PC-9 (cell line): ENCODE results near the gene HLTF. TPM values are rescaled to one million over a fixed set of nuclear protein-coding genes. Genes with fewer than 3 reads are reported as not detected.

Experiments used
- BruUV-seq: library from RNA; stranded (reverse); fragments of 400-500 nt; replicated peaks from 2 replicates; lab custom pipeline; 2021; lab: Mats Ljungman, UMichigan
- CTCF ChIA-PET: fragments of 300-600 bp; sonication (Branson Sonifier 250); formaldehyde crosslinking; loops from one replicate; lab custom pipeline; 2022; ENCODE audit warnings: antibody characterized with exemption; lab: Charles Lee
- POLR2A ChIA-PET: fragments of 300-600 bp; sonication (Branson Sonifier 250); formaldehyde crosslinking; loops from one replicate; lab custom pipeline; 2022; ENCODE audit warnings: antibody characterized with exemption; ENCODE audit not compliant: unreplicated experiment; lab: Charles Lee
- DNase-seq, 2 experiments: peaks; one replicate each; pipeline versions ENCODE4 v3.0.0 to v3.0.0-alpha.2; 2015 to 2022; ENCODE audit warnings: mixed read lengths in 1 of 2
- H2AFZ ChIP-seq: fragments of 200-600 bp; sonication (generic); 2 replicates; pipeline ENCODE4 v1.8.1; 2017; ENCODE audit warnings: antibody characterized with exemption
- H3F3A ChIP-seq: fragments of 200-600 bp; sonication (generic); 2 replicates; pipeline ENCODE4 v1.8.1; 2017; ENCODE audit warnings: antibody characterized with exemption, mild to moderate bottlenecking, low read depth; ENCODE audit not compliant: insufficient read depth
- H3K27ac ChIP-seq: fragments of 200-600 bp; sonication (generic); 2 replicates; pipeline ENCODE4 v1.6.1; 2016; ENCODE audit warnings: mixed run types
- H3K27me3 ChIP-seq: fragments of 200-600 bp; sonication (generic); 2 replicates; pipeline ENCODE4 v1.6.1; 2016; ENCODE audit warnings: low read depth, mixed run types; ENCODE audit not compliant: insufficient read depth
- H3K36me3 ChIP-seq: fragments of 200-600 bp; sonication (generic); 2 replicates; pipeline ENCODE4 v1.6.1; 2016; ENCODE audit warnings: low read depth, mixed run types
- H3K4me1 ChIP-seq: fragments of 200-600 bp; sonication (generic); replicated peaks from 2 replicates; pipeline ENCODE4 v1.6.1; 2016; ENCODE audit warnings: mixed run types; ENCODE audit not compliant: insufficient read depth
- H3K4me2 ChIP-seq: fragments of 200-600 bp; sonication (generic); 2 replicates; pipeline ENCODE4 v1.6.1; 2017; ENCODE audit warnings: mixed run types
- H3K4me3 ChIP-seq: fragments of 200-600 bp; sonication (generic); 2 replicates; pipeline ENCODE4 v1.6.1; 2016; ENCODE audit warnings: mixed run types
- H3K79me2 ChIP-seq: fragments of 200-600 bp; sonication (generic); 2 replicates; pipeline ENCODE4 v1.6.1; 2017; ENCODE audit warnings: low read depth, mixed run types
- H3K9me2 ChIP-seq: fragments of 200-600 bp; sonication (generic); 2 replicates; pipeline ENCODE4 v1.8.1; 2017; ENCODE audit warnings: mild to moderate bottlenecking; ENCODE audit not compliant: insufficient read depth
- H3K9me3 ChIP-seq: fragments of 200-600 bp; sonication (generic); 2 replicates; pipeline ENCODE4 v1.8.1; 2016; ENCODE audit warnings: low read depth; ENCODE audit not compliant: insufficient read depth
- H4K20me1 ChIP-seq: fragments of 200-600 bp; sonication (generic); 2 replicates; pipeline ENCODE4 v1.8.1; 2017; ENCODE audit not compliant: insufficient read depth
- EZH2 ChIP-seq: fragments of 200-600 bp; sonication (generic); IDR thresholded peaks from 2 replicates; pipeline ENCODE4 v1.8.0; 2017; ENCODE audit warnings: antibody characterized with exemption, low read depth
- intact Hi-C: fragments of 100-400 bp; cut with micrococcal nuclease; formaldehyde crosslinking; loops from one replicate; pipeline ENCODE4 v1.10.0; 2022; ENCODE audit not compliant: unreplicated experiment
- total RNA-seq: library from RNA; stranded (reverse); gene quantifications from 2 replicates; pipeline ENCODE4 v1.2.3, GENCODE V29; 2021
- TF ChIP-seq, protein P1 (sequence below): fragments of 200-600 bp; sonication (generic); conservative IDR thresholded peaks from 2 replicates; pipeline ENCODE4 v1.6.1; 2017; ENCODE audit warnings: mixed run types, antibody characterized with exemption, mild to moderate bottlenecking, moderate library complexity

Gene HLTF
- total RNA-seq, 1 experiment from 2014 or later = 38.3 TPM

DNA sequence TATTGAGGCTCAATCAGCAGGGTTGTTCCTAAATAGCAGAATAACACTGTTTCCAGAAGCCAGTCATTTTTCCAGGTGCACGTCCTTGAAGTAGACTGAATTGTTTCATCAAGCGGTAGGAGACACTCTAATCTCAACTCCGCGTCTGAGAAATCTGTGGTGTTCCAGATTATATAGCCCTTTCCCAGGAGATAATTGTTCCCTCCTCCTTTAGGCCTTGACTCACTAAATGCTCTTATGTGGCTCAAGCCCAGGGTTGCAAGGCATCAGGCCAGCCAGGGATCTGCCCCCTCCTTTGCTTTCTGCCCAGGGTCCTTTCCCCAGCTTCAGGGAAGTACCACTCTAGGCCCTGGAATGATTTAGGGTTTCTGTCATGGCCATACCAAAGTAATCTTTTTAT is 5.7 kb upstream of the HLTF start:
- Histone ChIP-seq H3F3A (no peaks in the 10 kb centered on the region), H3K27me3 (no peaks in the 10 kb centered on the region), H2AFZ (no peak overlapping the region), H3K4me2 (no peak overlapping the region), H3K9me3 (no peaks in the 10 kb centered on the region; the same call in 1 of the 2 replicates), H3K79me2 (no peaks in the 10 kb centered on the region), H3K4me1 (no peaks in the 10 kb centered on the region), H3K36me3 (no peaks in the 10 kb centered on the region), H3K9me2 (no peaks in the 10 kb centered on the region), H3K4me3 (no peak overlapping the region), H3K27ac (no peak overlapping the region), H4K20me1 (no peaks in the 10 kb centered on the region)
- no TSS peak for BruUV-seq
- TF ChIP-seq, protein P1, sequence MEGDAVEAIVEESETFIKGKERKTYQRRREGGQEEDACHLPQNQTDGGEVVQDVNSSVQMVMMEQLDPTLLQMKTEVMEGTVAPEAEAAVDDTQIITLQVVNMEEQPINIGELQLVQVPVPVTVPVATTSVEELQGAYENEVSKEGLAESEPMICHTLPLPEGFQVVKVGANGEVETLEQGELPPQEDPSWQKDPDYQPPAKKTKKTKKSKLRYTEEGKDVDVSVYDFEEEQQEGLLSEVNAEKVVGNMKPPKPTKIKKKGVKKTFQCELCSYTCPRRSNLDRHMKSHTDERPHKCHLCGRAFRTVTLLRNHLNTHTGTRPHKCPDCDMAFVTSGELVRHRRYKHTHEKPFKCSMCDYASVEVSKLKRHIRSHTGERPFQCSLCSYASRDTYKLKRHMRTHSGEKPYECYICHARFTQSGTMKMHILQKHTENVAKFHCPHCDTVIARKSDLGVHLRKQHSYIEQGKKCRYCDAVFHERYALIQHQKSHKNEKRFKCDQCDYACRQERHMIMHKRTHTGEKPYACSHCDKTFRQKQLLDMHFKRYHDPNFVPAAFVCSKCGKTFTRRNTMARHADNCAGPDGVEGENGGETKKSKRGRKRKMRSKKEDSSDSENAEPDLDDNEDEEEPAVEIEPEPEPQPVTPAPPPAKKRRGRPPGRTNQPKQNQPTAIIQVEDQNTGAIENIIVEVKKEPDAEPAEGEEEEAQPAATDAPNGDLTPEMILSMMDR = no peak
- TF ChIP-seq EZH2 = no peak
- no peak for DNase-seq
- ChIA-PET CTCF (no interaction called here), POLR2A (no interaction called here)
- intact Hi-C loops = no loop called here

DNA sequence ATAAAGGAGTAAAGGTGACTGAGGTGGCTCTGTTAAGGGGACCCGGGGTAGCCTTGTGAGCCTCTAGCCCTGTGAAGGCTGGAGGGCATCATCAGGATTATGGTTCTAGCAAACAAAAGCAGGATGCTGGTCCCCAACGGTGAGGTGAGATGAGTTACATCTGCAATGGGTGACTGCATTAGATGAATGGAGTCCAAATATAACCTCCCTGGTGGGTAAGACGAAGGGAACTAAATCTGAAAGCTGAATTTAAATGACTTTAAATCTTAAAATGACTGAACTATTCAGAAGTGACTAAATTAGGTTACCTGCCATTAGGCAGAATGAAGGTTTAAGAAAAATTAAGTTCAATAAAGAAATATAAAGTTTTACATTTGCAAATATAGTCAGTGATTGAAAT is 4.6 kb upstream of the HLTF start:
- H3K9me2 ChIP-seq = no peaks in the 10 kb centered on the region
- DNase-seq = no peak
- H3K79me2 ChIP-seq = peaks cover 3% of the 10 kb centered on the region; the same call in 1 of the 2 replicates
- H3K36me3 ChIP-seq = no peaks in the 10 kb centered on the region
- no TSS peak for BruUV-seq
- TF ChIP-seq EZH2 = no peak
- TF ChIP-seq, protein P1 = no peak
- H3K27me3 ChIP-seq = no peaks in the 10 kb centered on the region
- no peak overlapping the region for H3K4me2 ChIP-seq
- no peak overlapping the region for H3K4me3 ChIP-seq
- no peaks in the 10 kb centered on the region; the same call in 1 of the 2 replicates for H3F3A ChIP-seq
- H3K9me3 ChIP-seq = no peaks in the 10 kb centered on the region; the same call in 1 of the 2 replicates
- intact Hi-C loops = no loop called here
- H3K4me1 ChIP-seq = no peaks in the 10 kb centered on the region
- no peak overlapping the region for H3K27ac ChIP-seq
- H4K20me1 ChIP-seq = no peaks in the 10 kb centered on the region
- H2AFZ ChIP-seq = no peak overlapping the region
- CTCF ChIA-PET = no interaction called here
- POLR2A ChIA-PET = interaction anchor here (0.7 kb wide), 1 partner anchor 136 kb away, joined by 4 read pairs; no protein-coding TSS in a partner anchor

DNA sequence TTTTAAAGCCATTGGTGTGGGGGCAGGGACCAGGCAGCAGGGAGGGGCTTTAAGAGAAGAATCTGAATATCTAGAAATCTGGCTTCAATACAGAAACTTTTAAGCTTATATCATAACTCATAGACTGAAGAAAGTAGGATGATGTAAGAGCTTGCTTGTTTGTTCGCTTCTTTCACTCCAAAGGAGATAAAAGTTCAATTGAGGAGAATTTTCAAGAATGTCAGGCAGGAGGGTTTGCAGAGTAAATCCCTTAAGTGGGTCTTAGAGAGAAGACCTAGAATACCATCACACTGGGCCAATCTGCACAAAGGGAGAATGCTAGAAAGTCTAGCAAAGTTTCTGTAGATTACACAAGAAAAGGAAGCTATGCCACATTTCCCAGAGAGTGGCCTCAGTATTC is 4.1 kb upstream of the HLTF start:
- Histone ChIP-seq H3K27ac (no peak overlapping the region), H3K4me3 (no peak overlapping the region), H3K4me1 (peaks cover 2% of the 10 kb centered on the region; the same call in 1 of the 2 replicates), H3K4me2 (no peak overlapping the region), H3K79me2 (peaks cover 7% of the 10 kb centered on the region), H3K36me3 (no peaks in the 10 kb centered on the region), H2AFZ (no peak overlapping the region), H3K9me3 (no peaks in the 10 kb centered on the region; the same call in 1 of the 2 replicates), H3F3A (no peaks in the 10 kb centered on the region; the same call in 1 of the 2 replicates), H4K20me1 (no peaks in the 10 kb centered on the region), H3K27me3 (no peaks in the 10 kb centered on the region), H3K9me2 (no peaks in the 10 kb centered on the region)
- ChIA-PET POLR2A (no interaction called here), CTCF (no interaction called here)
- DNase-seq = no peak
- no TSS peak for BruUV-seq
- TF ChIP-seq, protein P1 = no peak
- TF ChIP-seq EZH2 = no peak
- intact Hi-C loops = no loop called here
